Omental fat pad (tissue), 4 donors: ENCODE measurements around the gene MAGI1. TPM values are rescaled to one million over a fixed set of nuclear protein-coding genes. Genes with fewer than 3 reads are reported as not detected.

Source experiments
- ATAC-seq: fragments of 150-250 bp; one replicate; pipeline ENCODE4 v1.9.1; 2016; ENCODE audit warnings: mild to moderate bottlenecking, moderate library complexity; ENCODE audit not compliant: low FRiP score
- DNase-seq: peaks from one replicate; pipeline ENCODE4 v3.0.0-alpha.2; 2019; ENCODE audit warnings: low spot score
- CTCF ChIP-seq, 3 donors: fragments of 450-650 bp; IDR thresholded peaks; one replicate each; pipeline ENCODE4 v1.5.1; 2016 to 2017; ENCODE audit warnings: antibody characterized with exemption in 3 of 3, mild to moderate bottlenecking in 3 of 3, moderate library complexity in 2 of 3
- total RNA-seq, 4 donors: library from RNA; depleted of rRNA; stranded (reverse); fragments of >200 nt; gene quantifications; one replicate each; pipeline ENCODE4 v1.1.0, GENCODE V29; 2016

The MAGI1 gene
- total RNA-seq, 4 donors from 2014 or later: 22.9 to 38.8 (median 34.3) TPM

- TF ChIP-seq CTCF (IDR thresholded peaks at IDR 0.05): no peak
- ATAC-seq: no peak
Measured at GRCh38 chr3:65576966-65577365, 461.8 kb downstream of the MAGI1 start.

DNA sequence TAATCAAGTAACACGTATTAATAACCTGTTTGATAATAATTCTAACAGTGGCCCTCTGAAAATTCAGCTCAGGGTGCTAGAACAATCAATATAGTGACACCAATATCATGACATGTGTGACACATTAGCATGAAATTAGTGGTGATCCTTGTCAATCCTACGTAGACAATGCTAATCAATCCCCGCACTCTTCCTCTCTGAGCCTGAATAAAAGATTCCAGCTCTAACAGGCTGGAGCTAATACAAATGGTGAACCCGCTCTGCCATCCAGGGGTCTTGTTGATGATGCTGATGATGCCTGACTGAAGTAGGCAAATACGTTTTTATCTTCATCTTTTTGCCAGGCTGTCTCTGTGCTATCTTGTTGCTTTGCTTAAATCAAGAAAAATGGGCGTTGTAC is 462.5 kb downstream of the MAGI1 start:
- DNase-seq: no peak
- ATAC-seq: no peak
- no peak for TF ChIP-seq CTCF (IDR thresholded peaks at IDR 0.05)

More at GRCh38 chr3:65576966-65577365, 461.8 kb downstream of the MAGI1 start:
- DNase-seq: no peak

GRCh38 chr3:65575376-65575840 is 463.3 kb downstream of the MAGI1 start:
- TF ChIP-seq CTCF (IDR thresholded peaks at IDR 0.05): no peak
- DNase-seq (no peak), ATAC-seq (no peak)

GRCh38 chr3:65573548-65574116 is 465.1 kb downstream of the MAGI1 start:
- ATAC-seq: no peak
- no peak for TF ChIP-seq CTCF (IDR thresholded peaks at IDR 0.05)
- DNase-seq: no peak

- TF ChIP-seq CTCF (IDR thresholded peaks at IDR 0.05): no peak
- ATAC-seq (no peak), DNase-seq (no peak)
Measured at GRCh38 chr3:65572175-65572777, 466.4 kb downstream of the MAGI1 start.

GRCh38 chr3:65569845-65570405 is 468.8 kb downstream of the MAGI1 start:
- TF ChIP-seq CTCF (IDR thresholded peaks at IDR 0.05): no peak
- ATAC-seq (no peak), DNase-seq (no peak)

DNA sequence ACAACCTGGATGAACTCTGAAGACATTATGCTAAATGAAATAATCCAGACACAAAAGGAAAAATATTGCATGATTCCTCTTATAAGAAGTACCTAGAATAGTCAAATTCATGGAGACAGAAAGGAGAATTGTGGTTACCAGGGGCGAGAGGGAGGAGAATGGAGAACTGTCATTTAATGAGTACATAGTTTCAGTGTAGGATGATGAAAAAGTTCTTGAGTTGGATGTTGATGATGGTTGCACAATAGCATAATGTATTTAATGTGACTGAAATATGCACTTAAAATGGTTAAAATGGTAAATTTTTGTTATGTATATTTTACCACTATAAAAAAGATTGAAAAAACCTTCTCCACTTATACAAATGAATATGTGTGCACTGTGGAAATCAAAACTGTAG is 469.6 kb downstream of the MAGI1 start:
- no peak for TF ChIP-seq CTCF (IDR thresholded peaks at IDR 0.05)
- ATAC-seq (no peak), DNase-seq (no peak)
